Osteocyte (in vitro differentiated cells): Measurements from ENCODE around the gene PGF. TPM values are rescaled to one million over a fixed set of nuclear protein-coding genes. Genes with fewer than 3 reads are reported as not detected.

Source experiments
- DNase-seq: peaks from one replicate; pipeline ENCODE4 v3.0.0; 2021; ENCODE audit warnings: mixed read lengths; ENCODE audit not compliant: unreplicated experiment; ENCODE audit errors: extremely low spot score
- H3K27ac Mint-ChIP-seq: one replicate; pipeline ENCODE4 v1.8.0; 2021; ENCODE audit warnings: mild to moderate bottlenecking, mixed read lengths; ENCODE audit not compliant: unreplicated experiment
- H3K27me3 Mint-ChIP-seq: one replicate; pipeline ENCODE4 v1.8.0; 2021; ENCODE audit warnings: mixed read lengths; ENCODE audit not compliant: unreplicated experiment
- H3K36me3 Mint-ChIP-seq: one replicate; pipeline ENCODE4 v1.8.0; 2021; ENCODE audit warnings: mixed read lengths; ENCODE audit not compliant: unreplicated experiment
- H3K4me1 Mint-ChIP-seq: one replicate; pipeline ENCODE4 v1.8.0; 2021; ENCODE audit warnings: mixed read lengths; ENCODE audit not compliant: unreplicated experiment
- H3K4me3 Mint-ChIP-seq: one replicate; pipeline ENCODE4 v1.8.0; 2021; ENCODE audit warnings: mild to moderate bottlenecking, moderate library complexity, mixed read lengths; ENCODE audit not compliant: unreplicated experiment
- H3K9me3 Mint-ChIP-seq: one replicate; pipeline ENCODE4 v1.8.0; 2021; ENCODE audit warnings: mixed read lengths; ENCODE audit not compliant: unreplicated experiment
- CTCF ChIP-seq: fragments of 200-600 bp; sonication (generic); IDR thresholded peaks from 2 replicates; pipeline ENCODE4 v1.5.0; 2021; ENCODE audit warnings: antibody characterized with exemption, mild to moderate bottlenecking, moderate library complexity
- total RNA-seq: library from RNA; stranded (reverse); gene quantifications from 2 replicates; pipeline ENCODE4 v1.2.1, GENCODE V29; 2021

The PGF gene
- total RNA-seq, 1 donor from 2014 or later, result 3.9 TPM

GRCh38 chr14:74912801-74913200 lies 42.6 kb downstream of the PGF start:
- no peaks in the 10 kb centered on the region for H3K27me3 Mint-ChIP-seq
- H3K27ac Mint-ChIP-seq, result no peak overlapping the region
- no peak for DNase-seq
- peaks cover 13% of the 10 kb centered on the region for H3K4me1 Mint-ChIP-seq
- no peaks in the 10 kb centered on the region for H3K9me3 Mint-ChIP-seq
- no peak overlapping the region for H3K4me3 Mint-ChIP-seq
- no peak for TF ChIP-seq CTCF
- H3K36me3 Mint-ChIP-seq, result no peaks in the 10 kb centered on the region

GRCh38 chr14:74912111-74912510 lies 43.3 kb downstream of the PGF start:
- no peaks in the 10 kb centered on the region for H3K36me3 Mint-ChIP-seq
- no peaks in the 10 kb centered on the region for H3K9me3 Mint-ChIP-seq
- H3K4me3 Mint-ChIP-seq, result no peak overlapping the region
- H3K27me3 Mint-ChIP-seq, result no peaks in the 10 kb centered on the region
- no peak for TF ChIP-seq CTCF
- H3K4me1 Mint-ChIP-seq, result peaks cover 13% of the 10 kb centered on the region
- DNase-seq, result no peak
- H3K27ac Mint-ChIP-seq, result no peak overlapping the region

GRCh38 chr14:74911704-74912103 lies 43.7 kb downstream of the PGF start:
- H3K4me1 Mint-ChIP-seq, result peaks cover 11% of the 10 kb centered on the region
- no peaks in the 10 kb centered on the region for H3K27me3 Mint-ChIP-seq
- no peak for TF ChIP-seq CTCF
- no peak overlapping the region for H3K4me3 Mint-ChIP-seq
- no peak overlapping the region for H3K27ac Mint-ChIP-seq
- DNase-seq, result no peak
- H3K9me3 Mint-ChIP-seq, result no peaks in the 10 kb centered on the region
- no peaks in the 10 kb centered on the region for H3K36me3 Mint-ChIP-seq

- Mint-ChIP-seq H3K4me1 (peaks cover 7% of the 10 kb centered on the region), H3K27ac (no peak overlapping the region), H3K36me3 (no peaks in the 10 kb centered on the region), H3K4me3 (no peak overlapping the region), H3K27me3 (no peaks in the 10 kb centered on the region), H3K9me3 (no peaks in the 10 kb centered on the region)
- no peak for DNase-seq
- TF ChIP-seq CTCF, result no peak
Measured at GRCh38 chr14:74911221-74911620, 44.2 kb downstream of the PGF start.

GRCh38 chr14:74910556-74910955 lies 44.8 kb downstream of the PGF start:
- no peaks in the 10 kb centered on the region for H3K9me3 Mint-ChIP-seq
- no peak overlapping the region for H3K27ac Mint-ChIP-seq
- DNase-seq, result no peak
- TF ChIP-seq CTCF, result no peak
- no peak overlapping the region for H3K4me3 Mint-ChIP-seq
- no peaks in the 10 kb centered on the region for H3K27me3 Mint-ChIP-seq
- H3K4me1 Mint-ChIP-seq, result peaks cover 10% of the 10 kb centered on the region
- no peaks in the 10 kb centered on the region for H3K36me3 Mint-ChIP-seq
